Measurements from ENCODE around the gene FAM131C. TPM values are rescaled to one million over a fixed set of nuclear protein-coding genes. Genes with fewer than 3 reads are reported as not detected.

Gene FAM131C
- total RNA-seq, 1 donor from 2014 or later: 1.4 TPM

DNA sequence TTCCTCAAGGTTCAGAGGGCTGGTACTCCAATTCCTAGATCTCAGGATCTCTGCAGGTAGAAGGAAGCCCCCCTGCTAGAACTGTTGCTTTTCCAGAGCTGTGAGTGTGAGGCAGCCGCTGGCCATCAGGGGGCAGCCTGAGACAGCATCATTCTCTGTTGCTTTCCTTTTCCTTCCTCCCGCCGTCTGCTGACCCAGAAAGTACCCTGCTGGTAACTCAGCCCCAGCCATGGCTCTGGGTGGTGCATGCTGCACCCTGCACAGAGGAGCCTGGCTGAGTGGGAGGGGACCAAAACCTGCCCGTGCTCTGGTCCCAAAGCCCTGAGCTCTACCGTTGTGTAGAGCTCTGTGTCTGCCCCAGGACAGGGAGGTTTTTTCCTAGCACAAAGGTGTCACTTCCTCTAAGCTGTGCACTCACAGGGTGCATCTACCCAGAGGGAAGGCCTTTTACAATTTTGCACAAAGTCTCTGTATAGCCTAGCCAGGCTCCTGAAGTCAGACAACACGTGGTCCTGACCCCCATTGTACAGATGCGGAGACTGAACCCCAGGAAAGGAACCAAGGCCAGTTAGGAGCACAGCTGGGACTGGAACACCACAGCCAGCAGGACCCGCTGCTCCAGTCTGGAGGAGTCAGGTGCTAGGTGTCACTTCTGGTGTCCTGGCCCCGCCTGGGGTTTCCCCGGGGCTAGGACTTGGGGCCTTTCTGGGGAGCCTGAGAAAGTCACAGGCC, 5.6 kb upstream of the FAM131C start:
- Mint-ChIP-seq H3K27ac (peak overlapping the region; percentile 76), H3K36me3 (no peaks in the 10 kb centered on the region), H3K9me3 (no peaks in the 10 kb centered on the region), H3K4me3 (no peak overlapping the region), H3K27me3 (peaks cover 5% of the 10 kb centered on the region), H3K4me1 (ENCODE audit: unreplicated experiment) (peaks cover 30% of the 10 kb centered on the region)
- DNase-seq (ENCODE audit: extremely low spot score, unreplicated experiment): peak; percentile 85
- peak; percentile 94 for TF ChIP-seq CTCF (conservative IDR thresholded peaks at IDR 0.05)

DNA sequence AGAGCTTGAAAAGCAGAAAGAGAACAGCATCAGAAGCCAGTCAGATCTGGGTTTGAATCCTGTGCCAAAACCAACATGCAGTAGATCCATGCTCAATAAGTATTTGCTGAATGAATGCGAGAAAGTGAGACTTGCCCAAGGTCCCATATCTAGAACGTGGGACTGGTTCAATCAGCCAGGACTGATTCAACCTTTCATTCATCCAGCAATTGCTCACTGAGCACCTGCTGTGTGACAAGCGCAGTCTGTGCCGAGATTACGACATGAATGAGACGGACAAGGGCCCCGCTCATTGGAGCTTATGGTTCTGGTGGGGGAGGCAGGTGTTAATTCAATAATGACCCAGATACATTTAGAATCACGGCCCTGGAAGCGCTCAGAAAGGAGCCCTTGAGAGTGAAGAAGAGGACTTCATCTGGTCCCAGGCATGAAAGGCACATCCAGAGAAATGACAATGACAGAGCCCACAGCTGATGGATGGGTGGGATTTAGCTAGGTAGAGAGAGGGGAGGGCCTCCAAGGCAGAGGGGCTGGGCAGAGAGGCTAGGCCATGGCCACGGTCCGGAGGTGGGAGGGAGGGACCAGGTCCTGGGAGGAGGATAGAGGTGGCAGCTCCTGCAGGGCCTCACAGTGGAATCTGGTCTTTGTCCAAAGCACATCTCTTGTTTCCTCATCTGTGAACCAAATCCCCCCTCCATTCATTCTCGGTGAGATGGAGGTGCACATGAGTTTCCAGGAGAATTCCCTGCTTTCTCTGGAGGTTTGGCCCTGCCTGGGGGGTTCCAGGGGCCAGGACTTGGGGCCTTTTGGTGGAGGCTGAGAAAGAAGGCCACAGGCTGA, 4.2 kb upstream of the FAM131C start:
- no peak for TF ChIP-seq CTCF (conservative IDR thresholded peaks at IDR 0.05)
- Mint-ChIP-seq H3K4me1 (ENCODE audit: unreplicated experiment) (peaks cover 28% of the 10 kb centered on the region), H3K4me3 (no peak overlapping the region), H3K27ac (no peak overlapping the region), H3K36me3 (no peaks in the 10 kb centered on the region), H3K27me3 (peaks cover 10% of the 10 kb centered on the region), H3K9me3 (no peaks in the 10 kb centered on the region)
- DNase-seq (ENCODE audit: extremely low spot score, unreplicated experiment): no peak

- DNase-seq (ENCODE audit: extremely low spot score, unreplicated experiment): no peak
- Mint-ChIP-seq H3K27me3 (peaks cover 13% of the 10 kb centered on the region), H3K9me3 (no peaks in the 10 kb centered on the region), H3K4me3 (no peak overlapping the region), H3K4me1 (ENCODE audit: unreplicated experiment) (peaks cover 28% of the 10 kb centered on the region), H3K36me3 (no peaks in the 10 kb centered on the region), H3K27ac (no peak overlapping the region)
- TF ChIP-seq CTCF (conservative IDR thresholded peaks at IDR 0.05): no peak
These were observed 3.4 kb upstream of the FAM131C start for GRCh38 chr1:16076865-16077238.

DNA sequence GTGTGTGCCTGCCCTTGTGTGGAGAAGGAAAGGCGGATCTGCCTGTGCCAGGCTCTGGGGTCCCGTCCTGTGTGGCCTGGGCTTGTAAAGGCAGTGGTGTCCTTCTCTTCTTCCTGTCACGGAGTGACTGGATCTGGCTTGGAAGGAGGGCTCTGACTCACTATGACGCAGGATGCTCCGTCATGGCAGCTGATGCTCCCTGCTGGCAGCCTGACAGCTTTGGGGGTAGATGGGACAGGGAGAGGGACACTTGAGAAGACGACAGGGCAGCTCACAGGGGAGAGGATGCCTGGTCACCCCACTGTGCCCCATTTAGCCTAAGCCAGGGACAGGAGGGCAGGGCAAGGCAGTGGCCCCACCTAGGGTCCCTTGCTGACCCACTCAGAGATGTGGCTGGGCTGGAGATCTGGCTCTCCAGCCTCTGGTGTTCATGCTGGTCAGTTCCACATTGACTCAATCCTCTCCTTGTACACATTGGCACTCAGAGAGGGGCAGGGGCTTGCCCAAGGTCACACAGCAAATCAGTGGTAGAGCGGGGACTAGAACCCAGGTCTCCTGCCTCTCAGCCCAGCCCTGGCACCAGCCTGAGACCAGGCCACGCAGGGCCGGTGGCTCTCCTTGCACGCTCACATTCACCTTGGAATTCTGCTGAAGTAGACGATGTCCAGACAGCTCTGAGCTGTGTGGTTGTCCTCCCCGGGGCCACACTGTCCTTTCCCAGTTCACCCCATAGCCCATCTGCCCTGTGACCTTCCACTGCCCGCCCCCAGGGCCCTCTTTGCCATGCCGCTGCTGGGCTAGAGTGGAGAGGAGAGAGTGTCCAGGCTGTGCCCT, 2.8 kb upstream of the FAM131C start:
- TF ChIP-seq CTCF (conservative IDR thresholded peaks at IDR 0.05): no peak
- Mint-ChIP-seq H3K4me3 (no peak overlapping the region), H3K36me3 (no peaks in the 10 kb centered on the region), H3K27ac (no peak overlapping the region), H3K27me3 (peaks cover 13% of the 10 kb centered on the region), H3K4me1 (ENCODE audit: unreplicated experiment) (peaks cover 28% of the 10 kb centered on the region), H3K9me3 (no peaks in the 10 kb centered on the region)
- no peak for DNase-seq (ENCODE audit: extremely low spot score, unreplicated experiment)

DNA sequence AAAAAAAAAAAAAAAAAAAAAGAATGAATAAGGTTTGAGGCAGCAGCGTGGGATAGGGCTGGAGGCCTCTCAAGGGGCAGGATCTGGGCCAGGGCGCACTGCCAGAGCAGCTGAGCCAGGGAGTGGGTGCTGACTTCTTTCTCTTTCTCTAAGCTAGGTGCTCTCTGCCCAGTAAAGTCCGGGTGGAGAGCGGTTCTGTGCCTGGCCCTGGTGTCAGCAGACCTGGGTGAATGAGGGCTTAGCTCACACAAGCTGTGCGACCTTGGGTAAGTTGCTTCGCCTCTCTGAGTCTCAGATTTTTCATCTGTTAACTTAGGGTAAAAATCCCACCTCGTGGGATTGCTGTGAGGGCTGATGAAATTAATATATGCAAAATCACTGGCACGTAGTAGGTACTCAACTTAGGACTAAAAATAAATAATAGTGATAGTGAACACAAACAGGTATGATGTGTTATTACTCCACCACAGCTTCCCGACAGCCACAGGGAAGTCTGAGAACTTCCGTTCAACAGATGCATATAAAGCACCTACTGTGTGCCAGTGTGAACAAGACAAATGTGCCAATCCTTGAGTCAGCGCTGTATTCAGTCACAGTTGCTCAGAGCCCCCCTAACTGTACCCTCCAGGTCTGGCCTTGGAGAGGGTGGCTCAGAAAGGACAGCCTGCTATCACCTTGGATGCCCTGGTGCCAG, 2.0 kb upstream of the FAM131C start:
- DNase-seq (ENCODE audit: extremely low spot score, unreplicated experiment): no peak
- Mint-ChIP-seq H3K4me1 (ENCODE audit: unreplicated experiment) (peaks cover 26% of the 10 kb centered on the region), H3K4me3 (no peak overlapping the region), H3K9me3 (no peaks in the 10 kb centered on the region), H3K27me3 (peaks cover 13% of the 10 kb centered on the region), H3K27ac (no peak overlapping the region), H3K36me3 (no peaks in the 10 kb centered on the region)
- no peak for TF ChIP-seq CTCF (conservative IDR thresholded peaks at IDR 0.05)

Measured in type B pancreatic cell (in vitro differentiated cells).